Stimulated activated naive CD4-positive, alpha-beta T cell (primary cell): ENCODE measurements around the gene KRTAP10-8.
A peak's percentile ranks its signal among the peaks of the same experiment; 100 is the strongest.
"Not testable (repeated sequence)": the region's sequence is repeated elsewhere in the genome, so short reads cannot be mapped to it uniquely, and the experiment has no call there.

Source experiments
- DNase-seq, 6 experiments: peaks; one replicate each; lab custom pipeline; 2025; lab: John Stamatoyannopoulos, UW

KRTAP10-8 gene

DNA sequence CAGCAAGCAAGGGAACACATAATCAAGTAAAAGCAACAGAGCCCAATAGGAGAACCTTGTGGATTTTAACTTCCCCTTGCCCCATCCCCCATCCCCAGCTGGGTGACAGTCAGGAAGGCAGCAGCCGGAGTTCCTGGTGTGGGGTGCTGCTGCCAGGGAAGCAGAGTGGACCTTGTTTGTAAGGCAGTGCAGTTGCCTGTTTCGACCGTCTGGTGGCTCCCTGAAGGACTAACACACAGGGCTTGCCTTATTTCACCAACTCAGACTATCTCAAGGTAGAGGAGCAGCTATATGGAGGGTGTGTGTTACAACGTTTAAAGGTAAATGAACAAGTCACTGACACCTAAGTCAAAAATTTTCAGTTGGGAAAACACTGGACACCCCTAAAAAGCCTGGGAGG lies 6.6 kb downstream of the KRTAP10-8 start:
- DNase-seq = no peak

DNA sequence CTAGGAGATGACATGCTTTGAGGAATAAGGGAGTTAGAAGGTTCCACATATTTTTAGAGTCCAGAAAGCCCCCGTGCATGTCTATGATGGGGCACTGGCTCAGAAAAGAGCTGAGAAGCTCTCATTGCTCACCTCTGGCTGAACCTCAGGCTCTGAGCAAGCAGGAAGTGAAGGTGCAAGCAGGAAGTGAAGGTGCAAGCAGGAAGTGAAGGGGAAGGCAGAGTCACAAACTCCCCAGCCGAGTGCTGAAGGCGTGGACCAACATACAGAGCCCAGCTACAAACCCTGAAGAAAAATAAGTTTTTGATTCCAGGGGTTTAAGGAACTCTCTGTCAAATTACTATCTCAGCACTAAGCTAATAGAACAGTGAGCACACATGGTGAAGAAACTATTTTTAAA lies 7.0 kb downstream of the KRTAP10-8 start:
- peak; percentile 20 to 79 (median 55) for DNase-seq

GRCh38 chr21:44619886-44620285 lies 8.0 kb downstream of the KRTAP10-8 start:
- no peak for DNase-seq

DNA sequence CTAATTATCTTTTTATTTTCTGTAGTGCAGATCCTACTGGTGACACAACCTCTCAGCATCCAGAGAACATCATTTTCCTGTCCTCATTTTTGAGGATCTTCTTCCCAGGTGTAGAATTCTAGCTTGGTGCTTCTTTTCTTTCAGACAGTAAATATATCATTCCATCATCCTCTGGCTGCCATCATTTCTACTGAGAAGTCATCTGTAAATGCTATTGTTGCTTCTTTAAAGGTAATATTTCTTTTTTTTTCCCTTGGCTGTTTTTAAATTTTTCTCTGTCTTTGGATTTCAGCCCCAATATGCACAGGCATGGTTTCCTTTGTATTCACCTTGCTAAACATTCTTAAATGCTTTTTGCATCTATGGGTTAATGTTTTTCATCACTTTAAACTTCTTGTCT lies 11.7 kb downstream of the KRTAP10-8 start:
- no peak for DNase-seq

GRCh38 chr21:44625756-44626155 lies 13.9 kb downstream of the KRTAP10-8 start:
- no peak for DNase-seq

GRCh38 chr21:44626262-44626661 lies 14.4 kb downstream of the KRTAP10-8 start:
- no peak for DNase-seq

- no peak for DNase-seq
These were observed 14.8 kb downstream of the KRTAP10-8 start, which contains the start of gene KRTAP10-9 for GRCh38 chr21:44626673-44627143. KRTAP10-9 (plus strand) TSS chr21:44627093; CDS start chr21:44627172, 79 bp downstream.

DNA sequence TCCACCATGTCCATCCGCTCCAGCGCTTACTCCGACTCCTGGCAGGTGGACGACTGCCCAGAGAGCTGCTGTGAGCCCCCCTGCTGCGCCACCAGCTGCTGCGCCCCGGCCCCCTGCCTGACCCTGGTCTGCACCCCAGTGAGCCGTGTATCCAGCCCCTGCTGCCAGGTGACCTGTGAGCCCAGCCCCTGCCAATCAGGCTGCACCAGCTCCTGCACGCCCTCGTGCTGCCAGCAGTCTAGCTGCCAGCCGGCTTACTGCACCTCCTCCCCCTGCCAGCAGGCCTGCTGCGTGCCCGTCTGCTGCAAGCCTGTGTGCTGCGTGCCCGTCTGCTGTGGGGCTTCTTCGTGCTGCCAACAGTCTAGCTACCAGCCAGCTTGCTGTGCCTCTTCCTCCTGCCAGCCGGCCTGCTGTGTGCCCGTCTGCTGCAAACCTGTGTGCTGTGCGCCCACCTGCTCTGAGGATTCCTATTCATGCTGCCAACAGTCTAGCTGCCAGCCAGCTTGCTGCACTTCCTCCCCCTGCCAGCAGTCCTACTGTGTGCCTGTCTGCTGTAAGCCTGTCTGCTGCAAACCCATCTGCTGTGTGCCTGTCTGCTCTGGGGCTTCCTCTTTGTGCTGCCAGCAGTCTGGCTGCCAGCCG lies 15.4 kb downstream of the KRTAP10-8 start:
- not testable (repeated sequence) for DNase-seq

DNA sequence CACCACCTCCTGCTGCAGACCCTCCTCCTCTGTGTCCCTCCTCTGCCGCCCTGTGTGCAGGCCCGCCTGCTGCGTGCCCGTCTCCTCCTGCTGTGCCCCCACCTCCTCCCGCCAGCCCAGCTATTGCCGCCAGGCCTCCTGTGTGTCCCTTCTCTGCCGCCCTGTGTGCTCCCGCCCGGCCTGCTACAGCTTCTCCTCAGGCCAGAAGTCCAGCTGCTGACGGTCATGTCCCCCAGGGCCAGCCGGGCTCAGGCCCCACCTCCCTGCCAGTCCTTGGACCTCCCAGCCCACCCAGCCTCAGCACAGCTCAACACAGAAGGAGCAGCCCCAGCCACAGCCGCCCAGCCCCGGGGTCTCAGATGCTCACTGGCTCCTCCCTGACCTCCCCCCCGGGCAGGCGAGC lies 16.0 kb downstream of the KRTAP10-8 start:
- not testable (repeated sequence) for DNase-seq

DNA sequence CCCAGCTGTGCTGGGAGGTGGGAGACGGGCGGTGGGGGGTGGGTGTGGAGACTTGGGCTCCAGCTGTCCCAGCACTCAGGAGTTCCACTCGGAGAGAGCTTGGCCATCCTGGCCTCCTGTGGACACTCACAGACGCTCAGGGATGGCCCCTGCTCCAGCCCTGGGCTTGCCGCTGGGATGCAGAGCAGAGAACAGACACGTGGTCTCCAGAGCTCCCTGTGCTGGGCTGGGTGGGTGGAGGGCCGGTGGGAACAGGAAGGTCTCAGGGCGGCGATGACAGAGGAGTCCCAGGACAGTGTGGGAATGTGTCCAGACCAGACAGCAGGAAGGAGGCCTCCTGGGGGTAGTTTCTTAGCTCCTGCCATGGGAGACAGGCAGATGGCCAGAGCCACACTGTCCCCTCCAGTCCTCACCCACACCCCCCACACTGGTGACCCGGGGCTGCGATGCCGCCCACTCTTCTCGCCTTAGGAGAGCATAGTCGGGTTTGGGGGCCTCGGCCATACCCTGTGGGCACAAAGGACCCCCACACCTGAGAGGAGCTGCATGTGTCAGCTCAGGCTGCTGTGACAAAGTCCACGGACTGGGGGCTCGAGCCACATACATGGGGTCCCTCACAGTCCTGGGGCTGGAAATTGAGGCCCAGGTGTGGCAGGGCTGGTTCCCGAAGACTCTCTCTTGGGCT lies 17.0 kb downstream of the KRTAP10-8 start:
- DNase-seq = no peak

DNA sequence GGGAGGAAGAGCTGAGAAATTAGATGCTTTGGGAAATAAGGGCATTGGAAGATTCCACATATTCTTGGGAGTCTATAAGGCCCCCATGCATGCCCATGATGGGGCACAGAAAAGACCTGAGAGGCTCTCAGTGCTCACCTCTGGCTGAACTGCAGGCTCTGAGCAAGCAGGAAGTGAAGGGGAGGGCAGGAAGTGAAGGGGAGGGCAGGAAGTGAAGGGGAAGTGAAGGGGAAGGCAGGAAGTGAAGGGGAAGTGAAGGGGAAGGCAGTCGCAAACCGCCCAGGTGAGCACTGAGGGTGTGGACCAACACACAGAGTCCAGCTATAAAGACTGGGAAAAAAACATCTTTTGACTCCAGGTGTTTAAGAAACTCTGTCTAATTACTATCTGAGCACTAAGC lies 18.6 kb downstream of the KRTAP10-8 start:
- DNase-seq = peak in 1 of 6 experiments; percentile 9

DNA sequence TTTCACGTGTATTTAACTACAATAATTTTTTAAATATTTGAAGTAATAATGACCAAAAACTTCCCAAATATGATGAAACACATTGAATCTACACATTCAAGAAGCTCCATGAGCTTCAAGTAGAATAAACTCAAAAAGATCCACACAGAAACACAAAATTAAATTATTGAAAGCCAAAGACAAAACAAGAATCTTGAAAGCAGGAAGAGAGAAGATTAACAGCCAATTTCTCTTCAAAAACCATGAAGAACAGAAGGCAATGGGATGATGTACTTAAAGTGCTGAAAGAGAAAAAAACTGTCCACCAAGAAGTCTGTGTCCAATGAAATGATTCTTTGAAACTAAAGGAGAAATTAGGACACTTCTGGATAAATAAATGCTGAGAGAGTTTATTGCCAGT lies 20.2 kb downstream of the KRTAP10-8 start:
- DNase-seq = no peak

- DNase-seq = no peak
These were observed 24.5 kb downstream of the KRTAP10-8 start for GRCh38 chr21:44636209-44637017.

DNA sequence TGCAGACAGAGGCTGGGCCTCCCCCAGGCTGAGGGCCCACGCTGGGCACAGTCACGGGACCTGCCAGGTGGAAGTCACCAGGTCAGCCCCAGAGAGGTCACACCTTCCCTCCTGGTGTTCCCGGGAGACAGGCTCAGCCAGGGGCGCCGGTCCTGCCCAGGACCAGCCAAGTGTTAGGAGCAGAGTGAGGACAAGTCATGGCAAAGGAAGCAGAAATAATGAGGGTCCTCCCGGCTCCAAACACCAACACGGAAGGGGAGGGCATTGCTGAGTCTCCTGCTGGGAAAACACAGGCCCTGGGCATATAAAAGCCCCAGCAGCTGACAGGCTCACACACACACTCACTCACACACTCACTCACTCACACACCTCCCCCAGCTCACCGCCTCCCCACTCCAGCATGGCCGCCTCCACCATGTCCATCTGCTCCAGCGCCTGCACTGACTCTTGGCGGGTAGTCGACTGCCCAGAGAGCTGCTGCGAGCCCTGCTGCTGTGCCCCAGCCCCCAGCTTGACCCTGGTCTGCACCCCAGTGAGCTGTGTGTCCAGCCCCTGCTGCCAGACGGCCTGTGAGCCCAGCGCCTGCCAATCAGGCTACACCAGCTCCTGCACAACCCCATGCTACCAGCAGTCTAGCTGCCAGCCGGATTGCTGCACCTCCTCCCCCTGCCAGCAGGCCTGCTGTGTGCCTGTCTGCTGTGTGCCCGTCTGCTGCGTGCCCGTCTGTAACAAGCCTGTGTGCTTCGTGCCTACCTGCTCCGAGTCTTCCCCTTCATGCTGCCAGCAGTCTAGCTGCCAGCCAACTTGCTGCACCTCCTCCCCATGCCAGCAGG lies 25.4 kb downstream of the KRTAP10-8 start, which contains the start of gene KRTAP10-10:
Gene KRTAP10-10 (plus strand): TSS at position 339 of the 833 bp plus-strand sequence. CDS start 62 bp downstream, at position 401.
- DNase-seq = no peak

DNA sequence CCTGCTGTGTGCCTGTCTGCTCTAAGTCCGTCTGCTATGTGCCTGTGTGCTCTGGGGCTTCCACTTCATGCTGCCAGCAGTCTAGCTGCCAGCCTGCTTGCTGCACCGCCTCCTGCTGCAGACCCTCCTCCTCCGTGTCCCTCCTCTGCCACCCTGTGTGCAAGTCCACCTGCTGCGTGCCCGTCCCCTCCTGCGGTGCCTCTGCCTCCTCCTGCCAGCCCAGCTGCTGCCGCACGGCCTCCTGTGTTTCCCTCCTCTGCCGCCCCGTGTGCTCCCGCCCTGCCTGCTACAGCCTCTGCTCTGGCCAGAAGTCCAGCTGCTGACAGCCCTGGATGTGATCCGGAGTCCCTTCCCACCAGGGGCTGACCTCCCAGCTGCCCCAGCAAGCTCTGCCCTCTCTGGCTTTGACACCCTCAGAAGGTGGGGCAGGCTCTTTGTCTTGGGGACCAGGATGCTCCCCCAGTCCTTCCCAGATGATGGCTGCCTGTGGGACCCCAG lies 26.0 kb downstream of the KRTAP10-8 start:
- not testable (repeated sequence) for DNase-seq

GRCh38 chr21:44638506-44639330 lies 26.8 kb downstream of the KRTAP10-8 start:
- not testable (repeated sequence) for DNase-seq

DNA sequence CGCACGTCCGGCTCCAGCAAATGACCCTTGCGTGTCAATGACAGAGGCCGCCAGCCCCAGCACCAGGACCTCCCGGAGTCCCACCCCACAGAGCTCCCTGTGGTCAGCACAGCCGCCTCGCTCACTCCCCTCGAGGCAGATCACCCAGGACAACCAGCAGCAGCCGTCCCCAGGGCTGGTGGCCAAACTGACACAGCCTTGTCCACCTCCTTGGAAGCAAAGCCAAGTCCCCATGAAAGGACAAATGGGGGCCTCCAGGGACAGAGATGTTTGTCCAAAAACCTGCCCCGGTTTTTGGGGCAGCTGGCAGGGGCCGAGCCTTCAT lies 27.4 kb downstream of the KRTAP10-8 start:
- DNase-seq = no peak

DNA sequence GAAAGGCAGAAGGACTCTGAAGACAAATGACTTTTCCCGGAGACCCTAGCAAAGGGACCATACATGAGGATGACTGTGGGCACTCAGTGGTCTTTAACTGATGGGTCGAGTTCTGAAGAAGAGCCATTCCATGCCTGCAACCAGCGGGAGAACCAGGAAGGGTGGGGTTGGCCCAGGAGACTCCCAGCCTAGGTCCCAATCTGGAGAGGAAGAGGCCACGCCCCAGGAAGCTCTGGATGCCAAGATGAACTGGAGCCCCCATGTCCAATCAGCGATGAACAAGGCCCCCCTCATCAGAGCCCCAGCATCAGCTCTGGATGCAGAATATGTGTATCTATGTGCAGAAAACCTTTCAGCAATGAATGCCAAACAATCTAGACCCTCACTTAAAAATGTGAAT lies 28.9 kb downstream of the KRTAP10-8 start:
- no peak for DNase-seq

- DNase-seq = no peak
These were observed 31.9 kb downstream of the KRTAP10-8 start for GRCh38 chr21:44643741-44644310.

DNA sequence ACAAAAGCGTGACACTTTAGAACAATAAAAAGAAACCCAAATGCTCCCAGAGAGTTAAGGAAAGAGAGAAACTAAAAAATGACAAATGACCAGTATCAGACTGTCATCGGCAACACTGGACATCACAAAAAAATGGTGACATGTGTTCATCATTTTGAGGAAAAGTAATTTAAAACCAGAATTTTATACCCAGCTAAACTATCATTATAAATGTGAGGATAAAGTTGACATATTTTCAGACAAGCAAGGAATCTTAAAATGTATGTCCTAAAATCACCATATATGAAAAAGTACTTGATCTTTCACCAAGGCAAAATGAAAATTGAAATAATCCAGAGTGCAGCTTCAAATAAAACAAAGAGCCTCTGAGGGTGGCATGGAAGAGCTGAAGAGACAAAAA lies 33.0 kb downstream of the KRTAP10-8 start:
- no peak for DNase-seq
